Measurements from ENCODE around the gene PAN3.

DNA sequence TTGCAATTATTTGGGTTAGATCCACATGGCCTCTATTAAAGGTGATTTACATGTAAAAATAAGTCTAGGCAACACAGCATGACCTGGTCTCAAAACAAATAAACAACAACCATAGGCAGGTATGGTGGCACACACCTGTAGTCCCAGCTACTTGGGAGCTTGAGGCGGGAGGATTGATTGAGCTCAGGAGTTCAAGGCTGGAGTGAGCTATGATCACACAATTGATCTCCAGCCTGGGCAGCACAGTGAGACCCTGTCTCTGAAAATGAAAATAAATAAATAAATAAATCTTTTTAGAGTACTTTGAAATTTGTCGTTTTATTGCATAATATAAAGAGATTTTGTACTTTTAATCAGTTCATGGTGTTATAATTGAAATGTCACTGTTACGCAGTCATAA, 93.3 kb downstream of the PAN3 start:
- TF ChIP-seq CTCF (conservative IDR thresholded peaks at IDR 0.05 in 1 of 2, IDR thresholded peaks at IDR 0.05 in 1 of 2; ENCODE audit: low read depth in 1 of 2, low read length in 2 of 2) (no peak), EZH2 (IDR thresholded peaks at IDR 0.05; ENCODE audit: low read length, missing control alignments) (no peak)
